Heart left ventricle (tissue), 16 donors: ENCODE data around the gene FBXO3. TPM values are rescaled to one million over a fixed set of nuclear protein-coding genes. Genes with fewer than 3 reads are reported as not detected.
A peak's percentile ranks its signal among the peaks of the same experiment; 100 is the strongest.

Source experiments
- ATAC-seq, 4 donors: fragments of 200-7000 bp; cut with Tn5 transposase; one replicate each; pipeline ENCODE4 v1.9.1; 2020 to 2022; ENCODE audit warnings: moderate library complexity in 4 of 4, mild to moderate bottlenecking in 3 of 4, moderate number of reproducible peaks in 1 of 4
- DNase-seq, 5 donors: peaks; one replicate each; pipeline ENCODE4 v3.0.0-alpha.2; 2020
- H3K27ac ChIP-seq, 12 donors: fragments of 200-600 bp; sonication (generic) in 4 of 12; one replicate each; pipeline versions ENCODE4 v1.5.0 to v1.8.0; 2016 to 2022; ENCODE audit warnings: mild to moderate bottlenecking in 2 of 12
- H3K27me3 ChIP-seq, 9 donors: fragments of 200-600 bp; sonication (generic) in 2 of 9; one replicate each; pipeline versions ENCODE4 v1.5.1 to v1.8.0; 2016 to 2022; ENCODE audit warnings: mild to moderate bottlenecking in 3 of 9
- H3K36me3 ChIP-seq, 9 donors: fragments of 200-600 bp; sonication (generic) in 2 of 9; one replicate each; pipeline versions ENCODE4 v1.5.0 to v1.8.0; 2018 to 2022; ENCODE audit warnings: mild to moderate bottlenecking in 2 of 9
- H3K4me1 ChIP-seq, 12 donors: fragments of 200-600 bp; sonication (generic) in 4 of 12; one replicate each; pipeline versions ENCODE4 v1.5.0 to v1.8.0; 2016 to 2022; ENCODE audit warnings: mild to moderate bottlenecking in 3 of 12
- H3K4me3 ChIP-seq, 12 donors: fragments of 200-600 bp; sonication (generic) in 4 of 12; one replicate each; pipeline versions ENCODE4 v1.5.0 to v1.8.0; 2017 to 2022; ENCODE audit warnings: mild to moderate bottlenecking in 9 of 12, moderate library complexity in 4 of 12
- H3K9me3 ChIP-seq, 12 donors: fragments of 200-600 bp; sonication (generic) in 4 of 12; one replicate each; pipeline versions ENCODE4 v1.5.0 to v1.8.0; 2016 to 2022; ENCODE audit warnings: mild to moderate bottlenecking in 1 of 12
- CTCF ChIP-seq, 12 donors: fragments of 200-600 bp; sonication (generic) in 4 of 12; IDR thresholded peaks; one replicate each; pipeline versions ENCODE4 v1.5.0 to v1.8.0; 2018 to 2022; ENCODE audit warnings: antibody characterized with exemption in 12 of 12, mild to moderate bottlenecking in 5 of 12
- POLR2A ChIP-seq, 2 donors: fragments of 450-650 bp; IDR thresholded peaks; one replicate each; pipeline ENCODE4 v1.6.1; 2017; ENCODE audit warnings: antibody characterized with exemption in 2 of 2, mild to moderate bottlenecking in 2 of 2, moderate library complexity in 2 of 2
- WGBS, 4 donors: extraction: QIAGEN DNeasy Blood & Tissue Kit in 2 of 4; methylation state at CpG; one replicate each; pipeline versions ENCODE4 v1.1.5 to v1.1.7; 2013 to 2018; 5-methylcytosine and 5-hydroxymethylcytosine counted together
- intact Hi-C, 10 donors: fragments of 100-400 bp; cut with DNase I; formaldehyde crosslinking; loops; one replicate each; pipeline versions ENCODE4 v1.11.1 to v1.14.2; 2022
- polyA plus RNA-seq, 2 donors: library from polyadenylated mRNA; stranded (reverse); fragments of 200-250 nt; gene quantifications; one replicate each; pipeline ENCODE4 v1.2.3, GENCODE V29; 2013
- total RNA-seq, 9 donors: library from RNA; depleted of rRNA in 2 of 9; stranded (reverse); fragments of >200 nt in 2 of 9; fragmentation: NEBNext Ultra II Directional in 3 of 9; extraction: Animal tissue kit (Norgen Biotek cat#: 25700) in 3 of 9; gene quantifications; one replicate each; pipeline versions ENCODE4 v1.1.0 to v1.2.4, GENCODE V29; 2016 to 2023
- donor health status: ischemic (EF 13 %, LVEDD 7.1; RV severe dilation, severe dysfunction).
- donor health status: healthy with polysubstance abuse.
- donor health status: DM: no; HTN: yes; CAD: no.
- donor health status: DM: no; HTN: no; CAD: no.
- donor health status: ischemic (EF 25% LVEDD 6.9; RV normal size, moderate dysfunction).
- donor health status: ischemic (EF 25% LVEDD 5.7; RV mildly dilated, moderate dysfunction).
- donor health status: healthy.
- donor health status: DM: yes; HTN: yes; CAD: no.
- donor health status: ischemic (EF 35%, LVEDD 5.7; RV mildly dilated, moderate dysfunction).
- donor health status: nonischemic (EF 11% LVEDD 7.7; RV severe dilation, severe dysfunction).
- donor health status: DM: yes; HTN: yes; CAD: no.
- donor health status: PGD.
- donor health status: ischemic (EF 29% LVEDD 5.4; RV normal size, mild dysfunction).
- donor health status: nonischemic (EF 23%, LVEDD 6.1; RV moderate dilation, normal function).

The FBXO3 gene
- total and polyA plus RNA-seq, 11 donors = 25.7 to 72.8 (median 49.8) TPM

GRCh38 chr11:33692541-33692940 lies 81.8 kb downstream of the FBXO3 start:
- intact Hi-C loops = loop anchor here in 4 of 10 donors (5.0 to 10.0 kb wide), 5 partner anchors 50 to 530 kb away; partner anchors contain the start of genes HIPK3 (in 2 of the 4) and CSTF3 (in 1 of the 4)
- H3K4me3 ChIP-seq = peak overlapping the region in 3 of 12 donors; percentile 2 to 28 (median 25)
- H3K27me3 ChIP-seq = no peaks in the 10 kb centered on the region
- WGBS, 4 donors = 43 to 63% (median 48%) methylated on average over 5 of the region's 5 CpGs
- ATAC-seq (no peak), DNase-seq (no peak)
- H3K4me1 ChIP-seq = peaks cover 19 to 87% (median 60%) of the 10 kb centered on the region in 12 donors
- no peaks in the 10 kb centered on the region for H3K36me3 ChIP-seq
- peak overlapping the region; percentile 73 to 97 (median 86) for H3K27ac ChIP-seq
- TF ChIP-seq CTCF (IDR thresholded peaks at IDR 0.05) (no peak), POLR2A (IDR thresholded peaks at IDR 0.05) (no peak)
- H3K9me3 ChIP-seq = peaks cover 0 to 2% (median 0%) of the 10 kb centered on the region in 12 donors

GRCh38 chr11:33692013-33692504 lies 82.3 kb downstream of the FBXO3 start:
- peaks cover 0 to 6% (median 0%) of the 10 kb centered on the region in 12 donors for H3K9me3 ChIP-seq
- H3K4me1 ChIP-seq = peaks cover 15 to 82% (median 59%) of the 10 kb centered on the region in 12 donors
- peak overlapping the region in 5 of 12 donors; percentile 2 to 28 (median 21) for H3K4me3 ChIP-seq
- H3K36me3 ChIP-seq = no peaks in the 10 kb centered on the region
- intact Hi-C loops = loop anchor here in 4 of 10 donors (5.0 to 10.0 kb wide), 5 partner anchors 50 to 530 kb away; partner anchors contain the start of genes HIPK3 (in 2 of the 4) and CSTF3 (in 1 of the 4)
- no peak for TF ChIP-seq CTCF (IDR thresholded peaks at IDR 0.05)
- peak in 1 of 2 donors; percentile 9 for TF ChIP-seq POLR2A (IDR thresholded peaks at IDR 0.05)
- DNase-seq (peak in 4 of 5 donors; percentile 51 to 83 (median 67)), ATAC-seq (peak; percentile 39 to 69 (median 55))
- H3K27ac ChIP-seq = peak overlapping the region; percentile 73 to 97 (median 86)
- 11 to 21% (median 16%) methylated on average over 9 of the region's 9 CpGs for WGBS, 4 donors
- H3K27me3 ChIP-seq = no peaks in the 10 kb centered on the region

- WGBS, 4 donors = 54 to 70% (median 63%) methylated on average over 6 of the region's 6 CpGs
- peaks cover 0 to 8% (median 0%) of the 10 kb centered on the region in 12 donors for H3K9me3 ChIP-seq
- H3K4me1 ChIP-seq = peaks cover 13 to 75% (median 58%) of the 10 kb centered on the region in 12 donors
- H3K27ac ChIP-seq = peak overlapping the region; percentile 73 to 97 (median 86)
- H3K4me3 ChIP-seq = peak overlapping the region in 1 of 12 donors; percentile 28
- H3K27me3 ChIP-seq = no peaks in the 10 kb centered on the region
- TF ChIP-seq POLR2A (IDR thresholded peaks at IDR 0.05) (no peak), CTCF (IDR thresholded peaks at IDR 0.05) (no peak)
- DNase-seq = no peak
- ATAC-seq = peak in 2 of 4 donors; percentile 16 to 25
- H3K36me3 ChIP-seq = no peaks in the 10 kb centered on the region
- intact Hi-C loops = loop anchor here in 6 of 10 donors (1.0 to 10.0 kb wide), 8 partner anchors 9 to 530 kb away; partner anchors contain the start of genes CD59 (in 2 of the 6), CSTF3 (in 2 of the 6), HIPK3 (in 2 of the 6) and C11orf91 (in 1 of the 6)
These were observed 83.1 kb downstream of the FBXO3 start for GRCh38 chr11:33691066-33691864.

Other genes with a start within 250 kb of the FBXO3 start
- under 1 TPM in 4 of 9 donors, not detected in 5; 0.56 to 1.00 (median 0.70) TPM for gene C11orf91, start 73.7 kb downstream of the FBXO3 start, total RNA-seq
- gene C11orf91, start 73.7 kb downstream of the FBXO3 start, polyA plus RNA-seq = not detected
- gene CD59, start 38.1 kb downstream of the FBXO3 start, total RNA-seq = 1,000 to 10,000 TPM in 3 of 9 donors, 100 to 1,000 TPM in 6; 588 to 1,434 (median 930) TPM
- 1,000 to 10,000 TPM in 1 of 2 donors, 100 to 1,000 TPM in 1; 133 to 1,175 TPM for gene CD59, start 38.1 kb downstream of the FBXO3 start, polyA plus RNA-seq
- 10 to 100 TPM in 4 of 9 donors, 1 to 10 TPM in 5; 4.5 to 29.6 (median 8.7) TPM for gene LMO2, start 117.6 kb upstream of the FBXO3 start, total RNA-seq
- gene LMO2, start 117.6 kb upstream of the FBXO3 start, polyA plus RNA-seq = 1 to 10 TPM; 7.9 to 9.6 TPM